ENCODE measurements around the gene CARD9.
"Not testable (repeated sequence)": the region's sequence is repeated elsewhere in the genome, so short reads cannot be mapped to it uniquely, and the experiment has no call there.

Gene CARD9

GRCh38 chr9:136363949-136364748, 9.3 kb downstream of the CARD9 start:
- DNase-seq (ENCODE audit: low spot score), result no peak

GRCh38 chr9:136363106-136363948, 10.1 kb downstream of the CARD9 start, which contains the start of gene DNLZ:
Gene DNLZ (minus strand): TSS chr9:136363744. CDS start chr9:136363714, 30 bp downstream.
- peak; percentile 95 for DNase-seq (ENCODE audit: low spot score)

GRCh38 chr9:136362450-136362784, 11.1 kb downstream of the CARD9 start:
- no peak for DNase-seq (ENCODE audit: low spot score)

GRCh38 chr9:136361754-136362449, 11.6 kb downstream of the CARD9 start:
- no peak for DNase-seq (ENCODE audit: low spot score)

GRCh38 chr9:136361047-136361753, 12.3 kb downstream of the CARD9 start:
- DNase-seq (ENCODE audit: low spot score), result no peak

- DNase-seq (ENCODE audit: low spot score), result no peak
Observed at GRCh38 chr9:136359774-136360718, 13.4 kb downstream of the CARD9 start.

- no peak for DNase-seq (ENCODE audit: low spot score)
Observed at GRCh38 chr9:136358888-136359287, 14.6 kb downstream of the CARD9 start.

GRCh38 chr9:136358016-136358415, 15.5 kb downstream of the CARD9 start:
- DNase-seq (ENCODE audit: low spot score), result no peak

- no peak for DNase-seq (ENCODE audit: low spot score)
Observed at GRCh38 chr9:136357202-136357725, 16.2 kb downstream of the CARD9 start.

GRCh38 chr9:136355616-136356557, 17.6 kb downstream of the CARD9 start:
- no peak for DNase-seq (ENCODE audit: low spot score)

- DNase-seq (ENCODE audit: low spot score), result no peak
Observed at GRCh38 chr9:136354592-136355085, 18.8 kb downstream of the CARD9 start.

GRCh38 chr9:136353757-136354488, 19.5 kb downstream of the CARD9 start:
- no peak for DNase-seq (ENCODE audit: low spot score)

GRCh38 chr9:136353088-136353487, 20.4 kb downstream of the CARD9 start:
- DNase-seq (ENCODE audit: low spot score), result no peak

- DNase-seq (ENCODE audit: low spot score), result no peak
Observed at GRCh38 chr9:136352682-136353081, 20.8 kb downstream of the CARD9 start.

GRCh38 chr9:136351868-136352267, 21.6 kb downstream of the CARD9 start:
- DNase-seq (ENCODE audit: low spot score), result not testable (repeated sequence)

- DNase-seq (ENCODE audit: low spot score), result no peak
Observed at GRCh38 chr9:136351252-136351800, 22.1 kb downstream of the CARD9 start.

- no peak for DNase-seq (ENCODE audit: low spot score)
Observed at GRCh38 chr9:136349546-136349945, 23.9 kb downstream of the CARD9 start.

GRCh38 chr9:136348691-136349090, 24.8 kb downstream of the CARD9 start:
- no peak for DNase-seq (ENCODE audit: low spot score)

Data from CD4-positive, alpha-beta T cell treated with Interleukin-2 at 100 ng/mL for 4 hours (primary cell).